ENCODE results near the gene CARNS1.
"Not testable (repeated sequence)": the region's sequence is repeated elsewhere in the genome, so short reads cannot be mapped to it uniquely, and the experiment has no call there.

The CARNS1 gene

DNA sequence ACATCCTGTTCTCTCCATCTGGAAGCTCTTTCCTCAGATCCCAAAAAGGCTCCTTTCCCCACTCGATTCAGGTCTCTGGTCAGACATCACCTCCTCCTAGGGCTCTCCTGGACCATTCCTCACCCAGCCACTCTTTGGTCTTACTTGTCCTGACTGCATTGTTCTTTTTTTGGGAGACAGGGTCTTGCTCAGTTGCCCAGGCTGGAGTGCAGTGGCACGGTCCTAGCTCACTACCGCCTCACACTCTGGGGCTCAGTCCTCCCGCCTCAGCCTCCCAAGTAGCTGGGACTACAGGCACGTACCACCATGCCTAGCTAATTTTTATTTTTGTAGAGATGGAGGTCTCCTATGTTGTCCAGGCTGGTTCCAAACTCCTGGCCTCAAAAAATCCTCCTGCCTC lies 30.0 kb downstream of the CARNS1 start:
- DNase-seq, result no peak

DNA sequence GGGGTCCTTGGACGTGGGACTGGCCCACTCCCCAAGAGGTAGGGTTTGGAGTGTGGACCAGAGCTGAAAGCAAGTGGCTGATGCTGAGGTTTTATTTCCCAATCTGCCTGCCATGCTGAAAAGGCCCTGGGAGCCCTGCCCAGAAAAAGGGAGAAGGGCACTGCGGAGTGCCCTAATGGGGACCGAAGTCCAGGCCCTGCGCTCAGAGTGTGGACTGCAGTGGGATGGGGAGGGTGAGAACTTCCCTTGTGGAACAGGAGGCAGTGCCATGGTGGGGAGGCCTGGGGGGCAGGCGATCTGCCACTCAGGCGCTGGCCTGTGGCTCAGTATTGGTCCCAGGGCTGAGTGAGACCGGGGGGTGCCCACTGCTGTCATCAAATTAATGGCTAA lies 32.7 kb downstream of the CARNS1 start:
- no peak for DNase-seq

DNA sequence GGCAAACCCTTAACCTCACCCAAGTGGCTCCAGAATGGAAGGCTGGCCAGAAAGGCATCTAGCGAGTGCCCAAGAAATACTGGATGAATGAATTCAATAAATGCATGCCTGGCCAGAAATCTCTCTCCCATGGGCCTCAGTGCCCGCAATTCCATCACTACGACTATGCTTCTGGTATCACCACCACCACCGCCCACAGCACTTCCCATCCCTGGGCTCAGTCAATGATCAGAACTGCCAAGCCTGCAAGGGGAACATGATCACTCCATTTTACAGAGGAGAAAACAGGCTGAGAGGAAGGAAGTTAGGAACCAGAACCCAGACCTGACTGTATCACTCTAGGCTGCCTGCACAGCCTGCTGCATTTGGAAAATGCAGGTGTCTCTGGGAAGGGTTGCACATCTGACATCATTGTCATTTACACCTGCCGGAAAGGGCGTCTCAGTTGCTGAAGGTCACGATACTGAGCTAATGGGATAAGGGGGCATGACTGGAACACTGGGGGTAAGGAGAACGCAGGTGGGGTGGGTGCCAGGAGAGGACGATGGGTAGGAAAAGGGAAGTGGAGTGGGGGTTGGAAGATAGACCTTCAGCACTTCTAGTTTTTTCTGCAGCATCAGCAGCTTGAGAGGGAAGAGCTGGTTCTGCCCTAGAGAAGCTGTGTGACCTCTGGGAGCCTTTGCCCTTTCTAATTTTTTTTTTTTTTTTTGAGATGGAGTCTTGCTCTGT lies 33.8 kb downstream of the CARNS1 start:
- DNase-seq, result no peak

DNA sequence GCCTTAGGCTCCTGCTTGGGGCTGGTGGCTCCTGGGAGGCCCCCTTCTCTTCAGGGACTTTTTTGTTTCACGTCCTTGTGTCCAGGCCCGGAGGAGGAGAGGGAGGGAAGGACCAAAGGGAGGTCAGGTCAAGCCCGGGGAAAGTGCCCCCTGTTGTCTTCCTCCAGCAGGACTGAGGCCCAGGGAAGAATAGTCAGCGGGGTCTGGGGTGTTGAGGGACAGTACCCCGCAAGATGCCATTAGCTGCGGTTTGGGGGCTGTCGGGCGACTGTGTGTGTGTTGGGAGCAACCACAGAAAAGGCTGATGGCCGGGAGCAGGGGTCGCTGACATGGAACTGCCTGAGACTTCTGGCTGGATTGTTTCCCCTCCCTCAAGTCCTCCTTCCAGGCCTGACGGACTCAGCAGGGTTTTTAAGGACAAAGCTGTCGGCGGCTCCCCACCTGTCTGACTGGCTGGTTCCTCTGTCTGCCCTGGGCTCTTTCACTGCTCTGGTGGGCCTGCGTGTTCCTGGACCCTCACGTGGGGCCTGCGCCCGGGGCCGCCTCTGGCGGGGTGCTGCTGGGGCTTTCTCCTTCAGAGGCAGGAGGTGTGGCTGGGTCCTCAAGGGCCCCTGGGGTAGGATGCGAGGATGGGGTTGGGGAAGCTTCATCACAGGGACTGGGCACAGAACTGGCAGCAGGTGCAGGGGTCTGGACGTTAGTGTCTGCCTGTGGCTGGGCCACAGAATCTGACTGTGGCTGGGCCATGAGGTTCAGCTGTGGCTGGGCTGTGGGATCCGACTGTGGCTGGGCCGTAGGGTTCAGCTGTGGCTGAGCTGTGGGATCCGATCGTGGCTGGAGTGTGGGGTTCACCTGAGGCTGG lies 35.5 kb downstream of the CARNS1 start:
- DNase-seq, result no peak

DNA sequence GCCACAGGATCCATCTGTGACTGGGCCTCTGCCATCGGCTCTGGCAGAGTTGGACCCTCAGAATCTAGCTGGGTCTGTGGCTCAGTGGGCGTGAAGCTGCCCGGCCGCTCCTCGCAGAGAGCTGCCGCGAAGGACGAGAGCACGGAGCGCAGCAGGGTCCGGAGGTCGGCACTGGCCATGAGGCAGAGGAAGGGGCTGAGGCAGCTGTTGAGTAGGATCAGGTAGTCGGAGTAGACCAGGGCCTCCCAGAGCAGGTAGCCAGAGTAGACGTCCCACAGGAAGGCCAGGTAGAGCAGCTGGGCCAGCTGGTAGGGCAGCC lies 36.1 kb downstream of the CARNS1 start:
- DNase-seq, result no peak

DNA sequence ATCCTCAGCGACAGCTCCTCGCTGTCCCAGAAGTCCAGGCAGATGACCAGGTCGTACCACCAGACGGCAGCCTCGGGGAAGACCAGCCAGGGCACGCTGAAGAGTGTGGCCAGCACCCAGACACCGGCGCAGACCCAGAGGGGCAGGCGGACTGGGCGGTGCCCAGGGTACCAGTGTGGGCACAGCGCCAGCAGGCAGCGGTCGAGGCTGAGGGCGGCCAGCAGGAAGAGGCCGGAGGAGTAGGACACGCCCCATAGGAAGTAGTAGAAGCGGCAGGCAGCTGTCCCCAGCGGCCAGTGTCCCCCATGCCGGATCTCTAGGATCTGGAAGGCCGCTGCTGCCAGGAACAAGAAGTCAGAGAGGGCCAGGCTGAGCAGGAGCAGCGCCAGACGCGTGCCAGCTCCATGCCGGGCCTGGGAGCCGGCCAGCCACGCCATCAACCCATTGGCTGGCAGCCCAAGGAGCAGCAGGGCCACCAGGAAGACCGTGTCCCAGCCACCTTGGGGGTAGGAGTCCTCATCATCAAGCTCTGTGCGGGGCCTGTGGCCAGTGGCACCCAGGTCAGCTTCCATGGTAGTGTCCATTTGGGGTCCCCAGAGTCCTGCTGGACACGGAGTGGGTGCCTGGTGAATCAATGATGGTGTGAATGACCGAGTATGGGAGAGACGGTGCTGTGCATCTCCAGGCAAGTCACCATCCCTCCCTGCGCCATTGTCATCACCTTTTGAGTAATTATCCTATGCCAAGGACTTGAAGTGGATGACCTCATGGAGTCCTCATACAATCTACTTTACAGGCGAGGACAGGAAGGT lies 36.9 kb downstream of the CARNS1 start, which contains the start of gene GPR152:
GPR152 (minus strand) TSS at position 589 of the 812 bp plus-strand sequence; CDS start at position 584, 5 bp downstream.
- no peak for DNase-seq

DNA sequence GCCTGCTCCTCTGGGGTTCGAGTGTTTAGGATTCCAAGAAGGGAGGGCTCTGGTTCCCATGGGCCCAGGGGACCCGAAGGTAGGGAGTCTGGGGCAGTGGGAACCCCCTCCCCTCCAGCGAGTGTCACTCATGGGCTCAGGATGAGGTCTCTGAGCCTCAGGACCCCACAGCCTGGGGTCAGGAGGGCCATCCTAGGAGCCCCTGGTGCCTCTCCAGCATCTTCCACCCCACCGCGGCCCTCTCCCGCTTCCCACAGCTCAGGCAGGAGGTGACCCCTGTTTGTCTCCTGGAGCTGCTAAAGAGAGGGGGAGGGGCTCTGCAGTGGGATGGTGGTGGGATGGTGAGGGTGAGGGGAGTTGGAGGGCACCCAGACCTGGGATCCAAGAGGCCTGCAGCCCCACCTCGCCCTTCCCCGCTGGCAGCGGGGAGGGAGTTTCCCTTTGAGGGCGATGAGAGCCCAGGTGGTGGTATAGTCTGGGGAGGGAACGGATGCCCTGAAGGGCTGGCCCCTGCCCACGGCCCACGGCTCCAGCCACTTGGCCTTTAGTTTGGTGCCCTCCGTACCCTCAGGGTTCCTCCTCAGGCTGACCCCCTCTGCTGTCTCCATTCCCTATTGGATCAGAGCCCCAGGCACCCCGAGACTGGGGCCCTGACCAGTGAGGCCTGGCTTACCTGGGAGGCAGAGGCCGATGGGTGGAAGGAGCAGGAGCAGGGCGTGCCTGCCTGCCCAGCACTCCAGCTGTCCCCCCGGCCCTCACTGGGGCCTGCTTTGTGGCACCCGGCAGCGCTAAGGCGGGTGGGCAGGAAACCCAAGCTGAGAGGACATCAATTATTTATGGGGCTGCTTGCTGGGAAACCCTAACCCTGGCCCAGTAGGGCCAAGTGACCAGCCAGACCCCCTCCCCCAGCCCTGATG lies 38.6 kb downstream of the CARNS1 start:
- DNase-seq, result no peak

DNA sequence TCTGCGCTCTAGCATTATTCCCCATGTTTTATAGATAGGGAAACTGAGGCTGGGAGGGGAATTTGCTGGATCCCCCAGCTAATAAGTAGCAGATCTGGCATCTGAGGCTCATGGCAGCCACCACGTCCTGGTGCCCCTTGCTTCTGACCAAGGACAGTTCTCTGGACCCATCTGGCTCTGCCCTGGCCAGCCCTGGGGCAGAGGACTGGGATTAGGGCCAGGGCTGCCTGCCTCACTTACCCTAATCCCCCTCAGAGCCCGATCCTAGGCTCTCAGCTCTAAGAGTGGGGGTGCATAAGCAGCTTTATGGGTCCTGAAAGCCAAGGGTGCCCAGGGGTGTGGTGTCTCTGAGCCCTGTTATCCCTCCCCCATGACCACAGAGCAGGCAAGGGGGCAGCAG lies 39.6 kb downstream of the CARNS1 start, which contains the start of gene CABP4:
CABP4 (plus strand) TSS at position 301 of the 400 bp plus-strand sequence; CDS start at position 371, 70 bp downstream.
- DNase-seq, result no peak

DNA sequence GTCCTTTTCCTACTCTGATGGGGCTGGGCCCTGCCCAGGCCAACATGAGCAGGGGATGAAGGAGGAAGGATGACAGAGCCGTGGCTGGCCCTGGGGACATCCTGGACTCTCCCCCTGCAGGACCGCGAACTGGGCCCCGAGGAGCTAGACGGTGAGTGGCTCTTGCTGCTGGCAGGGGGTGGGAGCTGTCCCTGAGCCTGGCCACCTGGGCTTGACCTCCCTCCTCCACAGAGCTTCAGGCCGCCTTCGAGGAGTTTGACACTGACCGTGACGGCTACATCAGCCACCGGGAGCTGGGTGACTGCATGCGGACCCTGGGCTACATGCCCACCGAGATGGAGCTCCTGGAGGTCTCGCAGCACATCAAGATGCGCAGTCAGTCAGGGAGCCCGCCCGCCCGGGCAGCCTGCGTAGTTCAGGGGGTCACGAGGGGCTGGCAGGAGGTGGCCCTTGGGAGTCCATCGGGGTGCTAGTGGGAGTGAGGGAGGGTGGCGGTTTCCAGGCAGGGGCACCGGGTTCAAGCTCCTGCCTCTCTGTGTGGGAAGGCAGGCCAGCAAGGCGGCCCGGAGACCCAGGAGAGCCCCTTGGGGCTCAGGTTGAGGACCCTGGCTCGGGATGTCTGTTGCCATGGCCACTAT lies 40.7 kb downstream of the CARNS1 start:
- DNase-seq, result no peak

DNA sequence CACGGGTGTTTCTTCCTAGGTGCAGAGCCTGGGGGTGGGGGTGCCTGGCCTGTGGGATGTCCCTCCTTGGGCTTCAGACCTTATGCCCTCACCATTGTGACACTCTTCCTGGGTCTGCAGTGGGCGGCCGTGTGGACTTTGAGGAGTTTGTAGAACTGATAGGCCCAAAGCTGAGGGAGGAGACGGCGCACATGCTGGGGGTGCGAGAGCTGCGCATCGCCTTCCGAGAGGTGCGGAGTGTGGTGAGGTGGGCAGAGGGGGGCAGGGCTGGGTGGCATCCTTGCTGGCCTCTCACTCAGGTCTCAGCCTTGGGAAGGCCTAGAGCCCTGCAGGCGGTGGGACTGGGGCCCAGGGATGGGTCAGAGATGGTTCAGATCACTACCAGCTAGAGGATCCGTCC lies 42.0 kb downstream of the CARNS1 start:
- no peak for DNase-seq

DNA sequence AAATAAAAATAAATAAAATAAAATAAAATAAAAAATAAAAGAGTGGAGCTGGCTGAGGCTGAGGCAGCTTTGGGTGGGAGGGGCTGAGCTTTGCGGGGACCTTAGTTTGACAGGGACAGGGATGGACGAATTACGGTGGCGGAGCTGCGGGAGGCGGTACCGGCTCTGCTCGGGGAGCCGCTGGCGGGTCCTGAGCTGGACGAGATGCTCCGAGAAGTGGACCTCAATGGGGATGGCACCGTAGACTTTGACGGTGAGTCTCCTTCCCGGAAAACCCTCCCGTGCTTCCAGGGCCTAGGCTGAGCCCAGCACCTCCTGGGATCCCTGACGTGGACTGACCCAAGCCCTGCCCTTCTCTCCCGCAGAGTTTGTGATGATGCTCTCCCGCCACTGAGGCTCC lies 42.8 kb downstream of the CARNS1 start:
- no peak for DNase-seq

DNA sequence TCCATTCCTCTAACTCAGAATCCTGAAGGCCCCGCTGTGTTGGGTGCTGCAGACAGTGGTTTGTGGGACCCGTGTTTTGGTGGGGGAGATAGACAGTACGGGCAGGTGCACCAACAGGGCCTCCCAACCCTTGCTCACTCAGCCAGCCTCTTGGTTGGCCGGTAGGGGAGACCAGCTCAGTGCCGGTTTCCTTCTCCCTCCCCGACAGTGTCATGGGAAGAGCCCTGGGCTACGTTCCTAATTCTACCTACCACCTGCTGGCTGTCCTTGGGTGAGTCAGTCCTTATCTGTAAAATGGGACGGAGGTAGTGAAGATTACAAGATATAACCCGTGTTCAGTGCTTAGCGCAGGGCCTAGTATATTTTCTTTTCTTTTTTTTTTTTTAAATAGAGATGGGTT lies 47.7 kb downstream of the CARNS1 start:
- DNase-seq, result no peak

DNA sequence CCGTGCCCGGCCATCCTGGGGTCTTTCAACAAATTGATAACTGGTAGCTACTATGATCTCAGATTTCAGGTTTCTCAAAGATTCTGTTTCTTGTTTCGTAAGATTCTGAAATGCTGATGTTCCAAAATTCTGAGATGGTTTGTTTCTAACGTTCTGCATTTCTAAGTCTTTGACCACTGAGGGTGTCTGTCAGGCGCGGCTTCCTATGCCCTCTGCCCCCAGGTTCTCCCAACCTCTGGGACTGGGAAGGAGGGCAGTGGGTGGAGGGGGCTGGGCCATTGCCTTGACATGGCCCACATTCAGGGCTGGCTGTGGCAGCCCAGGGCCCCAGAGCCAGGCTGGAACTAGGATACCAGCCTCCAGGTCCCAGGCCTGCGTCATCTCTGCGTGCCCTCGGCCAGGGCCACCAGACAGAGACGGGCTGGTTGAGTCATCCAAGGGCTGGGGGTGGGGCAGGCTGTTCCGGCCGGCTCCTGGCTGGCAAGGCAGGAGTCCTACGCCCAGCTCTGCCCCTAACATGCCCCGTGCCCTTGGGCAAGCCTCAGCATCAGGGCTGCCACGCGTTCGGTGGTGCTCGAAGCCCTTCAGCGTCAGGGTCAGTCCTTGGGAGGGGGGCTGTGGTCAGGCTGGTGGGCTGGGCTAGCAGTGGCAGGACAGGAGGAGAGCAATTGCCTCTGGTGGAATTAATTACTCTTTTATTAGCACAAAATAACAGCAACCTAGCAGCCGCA lies 48.4 kb downstream of the CARNS1 start:
- DNase-seq, result peak; percentile 46 to 63

DNA sequence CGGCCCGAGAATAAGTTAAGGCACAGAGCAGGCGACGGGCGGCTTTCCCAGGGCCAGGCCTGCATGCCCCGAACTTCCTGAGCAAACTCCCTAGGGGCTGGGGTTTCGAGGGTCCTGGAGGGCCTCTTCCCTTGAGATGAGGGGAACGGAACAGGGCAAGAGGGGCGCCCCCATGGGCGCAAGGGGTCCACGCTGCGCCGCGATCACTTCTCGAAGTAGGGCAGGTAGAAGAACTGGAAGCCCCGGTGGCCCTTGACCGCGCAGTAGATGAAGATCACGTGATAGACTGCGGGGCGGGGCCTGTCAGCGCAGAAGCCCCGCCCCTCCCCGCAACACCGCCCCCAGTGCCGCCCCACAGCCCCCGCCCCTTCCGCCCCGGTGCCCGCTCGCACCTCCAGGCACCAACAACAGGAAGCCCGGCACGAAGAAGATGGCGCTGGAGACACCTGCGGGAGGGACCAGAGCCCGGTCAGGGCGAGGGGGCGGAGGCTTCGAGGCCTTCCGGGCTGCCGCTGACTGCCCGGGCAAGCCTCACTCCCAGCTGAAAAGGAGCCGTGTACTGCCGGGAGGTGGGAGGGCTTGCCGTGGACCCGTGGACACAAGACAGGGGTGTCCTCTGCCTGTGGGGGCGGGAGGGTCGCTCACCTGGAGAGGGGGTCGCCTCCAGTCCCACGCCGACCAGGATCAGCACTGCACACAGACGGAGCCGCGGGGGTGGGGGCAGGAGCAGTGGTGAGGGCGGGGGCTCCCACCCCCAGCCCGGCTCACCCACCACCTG lies 49.1 kb downstream of the CARNS1 start:
- DNase-seq, result peak; percentile 82 to 85

DNA sequence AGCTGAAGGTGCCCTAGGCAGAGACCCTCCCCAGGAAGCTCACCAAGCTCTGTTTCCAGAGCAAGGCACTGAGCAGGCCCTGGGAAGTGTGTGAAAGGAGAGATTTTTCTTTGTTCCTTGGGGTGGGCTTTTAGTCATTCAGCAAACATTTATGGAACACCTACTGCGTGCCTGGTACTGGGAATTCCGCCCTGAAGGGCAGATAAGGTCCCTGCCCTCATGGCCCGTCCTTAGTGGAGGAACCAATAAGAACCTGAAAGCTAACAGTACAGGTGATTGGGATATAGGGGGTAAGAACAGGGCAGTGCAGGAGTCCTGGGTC lies 49.7 kb downstream of the CARNS1 start:
- no peak for DNase-seq

DNA sequence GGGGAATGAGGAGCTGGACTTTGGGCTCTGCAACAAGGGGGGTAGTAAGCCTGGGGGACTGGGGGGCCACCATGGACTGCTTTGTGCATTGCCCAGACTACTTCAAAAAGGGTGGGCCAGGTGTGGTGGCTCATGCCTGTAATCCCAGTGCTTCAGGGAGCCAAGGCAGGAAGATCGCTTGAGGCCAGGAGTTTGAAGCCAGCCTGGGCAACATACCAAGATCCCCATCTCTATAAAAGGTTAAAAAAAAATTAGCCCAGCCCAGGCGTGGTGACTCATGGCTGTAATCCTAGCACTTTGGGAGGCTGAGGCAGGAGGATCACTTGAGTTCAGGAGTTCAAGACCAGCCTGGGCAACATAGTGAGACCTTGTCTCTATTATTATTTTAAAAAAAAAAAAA lies 50.1 kb downstream of the CARNS1 start:
- DNase-seq, result not testable (repeated sequence)

DNA sequence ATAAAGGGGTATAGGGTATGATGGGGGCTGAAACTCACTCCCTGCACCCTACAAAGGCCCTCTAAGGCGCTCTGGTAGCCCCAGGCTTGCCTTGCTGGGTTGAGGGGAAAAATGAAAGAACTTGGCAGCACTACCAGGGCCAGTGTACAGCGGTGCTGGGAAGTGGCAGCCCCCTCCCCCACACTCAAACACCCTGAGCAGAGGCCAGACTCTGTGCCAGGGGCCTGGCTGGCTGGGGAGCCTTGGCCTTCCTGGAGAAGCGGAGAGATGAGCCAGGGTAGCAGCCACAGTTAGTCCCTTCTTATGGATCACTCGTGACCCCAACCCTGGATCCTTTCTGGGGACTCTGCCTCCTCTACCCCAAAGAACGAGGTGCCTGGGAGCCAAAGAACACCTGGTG lies 50.9 kb downstream of the CARNS1 start:
- no peak for DNase-seq

DNA sequence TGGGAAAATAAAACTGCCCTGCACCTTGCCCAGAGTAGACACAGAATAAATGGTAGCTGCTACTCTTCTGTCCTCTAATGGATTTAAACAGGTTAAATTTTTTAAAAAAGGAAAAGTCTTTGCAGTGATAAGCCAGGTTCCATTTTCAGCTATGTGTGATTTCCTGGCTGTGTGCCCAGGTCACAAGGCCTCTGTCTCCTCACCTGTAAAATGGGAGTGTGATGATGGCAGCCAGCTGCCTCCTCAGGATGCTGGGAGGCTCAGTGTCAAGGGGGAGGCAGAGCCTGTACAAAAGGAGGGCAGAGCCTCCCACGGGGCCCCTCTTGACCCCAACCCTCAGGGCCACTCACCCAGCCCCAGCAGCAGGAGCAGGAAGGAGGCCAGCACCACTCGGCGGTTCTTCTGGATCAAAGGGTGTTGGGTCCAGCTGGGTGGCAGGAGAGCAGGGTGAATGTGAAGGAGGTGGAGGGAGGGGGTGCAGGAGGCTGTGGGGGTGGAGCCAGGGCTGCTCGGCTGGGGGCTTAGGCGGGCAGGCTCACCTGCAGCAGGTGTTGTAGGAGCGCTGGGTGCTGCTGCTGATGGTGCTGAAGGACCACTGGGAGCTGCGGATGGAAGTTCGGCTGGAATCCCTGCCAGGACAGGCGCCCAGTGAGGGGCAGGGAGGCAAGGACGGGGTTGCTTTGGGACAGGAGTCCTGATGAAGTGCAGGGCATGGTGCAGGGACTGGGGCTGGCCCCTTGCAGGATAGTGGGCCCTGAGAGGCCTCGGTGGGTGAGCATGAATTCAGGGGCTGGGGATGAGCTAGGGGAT lies 51.7 kb downstream of the CARNS1 start:
- DNase-seq, result no peak

DNA sequence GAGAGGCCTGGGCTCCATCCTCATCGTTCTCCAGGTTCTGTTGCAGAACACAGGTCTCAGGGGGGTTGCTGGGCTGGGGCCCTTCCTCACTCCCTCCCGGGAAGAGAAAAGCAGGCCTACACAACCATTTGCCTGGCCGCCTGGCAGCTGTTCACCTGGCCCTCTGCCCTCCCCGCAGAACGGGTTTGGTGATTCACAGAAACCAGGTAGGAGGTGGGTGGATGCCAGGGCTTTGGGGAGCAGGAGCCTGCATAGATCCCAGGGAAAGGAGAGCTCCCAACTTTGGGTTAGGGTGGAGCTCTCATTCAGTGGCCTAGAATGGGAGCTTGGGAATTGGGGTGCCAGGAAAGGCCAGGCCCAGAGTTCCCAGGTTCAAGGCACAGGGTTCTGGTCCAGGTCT lies 52.6 kb downstream of the CARNS1 start:
- DNase-seq, result no peak

DNA sequence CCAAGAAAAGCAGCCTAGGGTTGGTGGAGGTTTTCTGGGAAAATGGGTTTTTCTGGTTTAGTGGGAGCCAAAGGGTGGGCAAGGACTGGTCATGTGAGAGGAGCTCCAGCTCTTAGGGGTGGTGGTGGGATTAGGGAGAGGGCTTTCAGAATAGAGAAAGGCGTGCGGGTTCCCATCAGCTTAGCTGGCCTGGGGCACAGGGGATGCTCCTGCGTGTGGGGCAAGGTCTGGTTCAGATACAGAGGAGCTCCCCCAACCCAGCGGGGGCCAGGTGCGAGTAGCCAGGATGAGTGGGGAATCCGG lies 52.9 kb downstream of the CARNS1 start:
- DNase-seq, result no peak
